HG03342 (cell line): ENCODE data around the gene TCAP.

ENCODE experiments used
- ATAC-seq: cut with Tn5 transposase; IDR thresholded peaks from one replicate; pipeline ENCODE4 v1.9.1; 2021; ENCODE audit warnings: mild to moderate bottlenecking, moderate library complexity; ENCODE audit not compliant: unreplicated experiment

TCAP gene

DNA sequence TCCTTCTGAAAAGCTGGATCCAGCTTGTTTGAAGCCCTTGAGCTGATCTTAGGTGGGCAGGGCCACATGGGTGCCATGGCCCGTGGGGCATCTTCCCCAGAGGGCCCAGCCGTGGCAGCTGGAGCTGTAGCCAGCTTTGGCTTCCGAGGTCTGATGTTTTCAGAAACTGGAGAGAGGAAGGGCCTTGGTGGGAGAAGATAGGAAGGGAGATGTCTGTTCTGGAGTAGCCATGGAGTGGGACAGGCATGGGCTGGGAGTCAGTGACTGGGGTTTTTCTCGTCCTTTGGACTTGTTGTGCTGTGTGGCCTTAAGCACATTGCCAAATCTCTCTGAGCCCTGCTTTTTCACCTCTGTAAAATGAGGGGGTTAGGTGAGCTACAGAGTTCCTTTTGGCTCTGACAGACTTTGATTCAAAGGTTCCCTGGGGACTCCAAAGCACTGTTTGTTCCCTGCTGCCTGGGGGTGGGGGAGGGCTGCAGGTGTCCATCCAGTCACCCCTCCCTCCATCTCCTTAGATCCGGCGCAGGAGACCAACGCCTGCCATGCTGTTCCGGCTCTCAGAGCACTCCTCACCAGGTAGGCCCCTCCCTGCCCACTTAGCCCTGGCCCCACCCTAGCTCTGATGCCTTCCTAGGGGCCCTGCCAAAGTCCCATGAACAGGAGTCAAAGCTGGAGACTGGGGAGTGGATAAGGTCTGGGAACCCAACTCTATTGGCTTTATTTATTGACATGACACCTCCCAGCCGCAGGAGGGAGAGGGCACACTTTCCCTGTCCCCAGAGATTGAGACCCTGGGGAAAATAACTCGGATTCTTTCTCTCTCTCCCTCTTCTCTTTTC, 36.3 kb upstream of the TCAP start:
- ATAC-seq: no peak

DNA sequence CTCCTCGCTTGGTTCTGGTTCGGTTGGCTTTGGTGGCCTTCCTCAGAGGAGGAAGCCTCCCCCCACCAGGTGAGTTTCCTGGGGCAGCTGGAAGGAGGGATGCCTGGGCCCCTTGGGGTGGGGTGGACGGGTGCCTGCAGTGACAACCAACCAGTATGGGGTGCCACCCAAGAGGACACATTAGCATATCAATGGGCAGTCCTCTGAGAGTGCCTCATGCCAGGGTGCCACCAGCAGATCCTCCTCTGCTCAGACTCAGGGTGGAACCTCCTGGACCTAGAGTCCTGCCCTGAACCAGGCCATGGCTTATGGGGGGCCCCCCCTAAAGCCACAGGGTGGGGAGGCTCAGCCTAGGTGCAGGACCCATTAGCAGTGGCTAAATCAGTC, 35.7 kb upstream of the TCAP start:
- ATAC-seq: no peak

GRCh38 chr17:39629898-39630297, 35.3 kb upstream of the TCAP start:
- ATAC-seq: no peak

- no peak for ATAC-seq
Measured at GRCh38 chr17:39631403-39631802, 33.7 kb upstream of the TCAP start.

- ATAC-seq: no peak
Measured at GRCh38 chr17:39632153-39632941, 32.8 kb upstream of the TCAP start.

- no peak for ATAC-seq
Measured at GRCh38 chr17:39633570-39634183, 31.5 kb upstream of the TCAP start.

GRCh38 chr17:39634384-39634871, 30.7 kb upstream of the TCAP start:
- ATAC-seq: no peak

GRCh38 chr17:39635614-39636176, 29.5 kb upstream of the TCAP start:
- no peak for ATAC-seq

DNA sequence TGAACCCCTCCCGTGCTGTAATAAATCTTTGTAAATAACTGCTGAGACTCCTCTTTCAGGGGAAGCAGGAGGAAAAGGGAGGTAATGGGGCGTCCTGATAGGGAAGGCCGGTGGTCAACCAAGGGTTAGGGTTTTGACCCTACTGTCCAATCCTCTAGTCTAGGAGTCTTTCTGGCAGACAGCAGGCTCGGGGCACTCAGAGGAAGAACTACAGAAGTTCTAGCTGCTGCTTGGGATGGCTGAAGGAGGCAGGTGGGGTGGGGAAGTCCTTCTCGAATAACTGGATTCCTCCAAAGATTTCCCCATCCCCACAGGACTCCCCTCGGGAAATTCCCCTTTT, 28.6 kb upstream of the TCAP start:
- peak; percentile 33 for ATAC-seq

GRCh38 chr17:39636927-39637736, 28.0 kb upstream of the TCAP start, which contains the start of gene STARD3:
TSS of gene STARD3 (plus strand) at chr17:39637144. CDS start at chr17:39653532, 16,388 bp downstream.
- ATAC-seq: peak; percentile 77

GRCh38 chr17:39638317-39638716, 26.8 kb upstream of the TCAP start:
- no peak for ATAC-seq

GRCh38 chr17:39639043-39639442, 26.1 kb upstream of the TCAP start:
- ATAC-seq: no peak

DNA sequence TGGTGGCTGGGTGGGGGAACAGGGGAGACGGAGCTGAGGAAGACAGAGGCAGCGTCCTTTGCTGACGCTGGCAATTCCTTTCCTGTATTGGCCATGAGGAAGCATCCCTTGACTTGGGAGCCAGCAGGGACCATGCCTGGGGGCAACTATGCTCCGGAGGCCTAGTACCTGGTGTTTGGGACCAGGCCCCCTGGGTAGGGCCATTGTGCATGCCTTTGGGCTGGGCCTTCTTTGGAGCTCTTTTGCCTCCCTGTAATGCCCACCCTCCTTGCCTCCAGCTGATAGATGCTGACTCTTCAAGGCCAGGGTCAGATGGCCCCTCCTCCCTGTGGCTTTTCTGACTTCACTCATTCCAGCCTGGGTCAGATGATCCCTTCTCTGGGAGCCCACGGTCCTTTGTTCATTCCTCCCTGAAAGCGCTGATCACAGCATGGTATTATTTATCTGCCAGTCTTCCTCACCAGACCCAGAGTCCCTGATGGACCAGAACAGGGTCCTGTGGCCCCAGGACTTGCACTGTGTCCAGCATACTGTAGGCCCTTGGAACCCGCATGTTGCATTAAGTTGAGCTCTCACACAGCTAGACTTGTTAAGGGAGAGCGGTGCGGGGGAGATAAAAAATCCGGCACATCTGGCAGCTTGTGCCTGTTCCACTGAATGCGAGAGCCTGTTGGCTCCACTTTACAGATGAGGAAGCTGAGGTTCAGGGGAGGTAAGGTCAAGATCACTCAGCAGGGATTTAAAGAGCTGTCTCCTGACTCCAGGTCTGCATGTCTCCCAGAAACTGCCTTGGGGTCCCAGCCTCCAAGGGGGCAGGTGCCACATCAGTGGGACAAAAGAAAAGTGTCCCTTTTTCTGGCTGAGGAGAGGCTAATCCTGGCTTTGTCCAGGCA, 25.3 kb upstream of the TCAP start:
- ATAC-seq: no peak

- no peak for ATAC-seq
Measured at GRCh38 chr17:39640591-39641031, 24.5 kb upstream of the TCAP start.

DNA sequence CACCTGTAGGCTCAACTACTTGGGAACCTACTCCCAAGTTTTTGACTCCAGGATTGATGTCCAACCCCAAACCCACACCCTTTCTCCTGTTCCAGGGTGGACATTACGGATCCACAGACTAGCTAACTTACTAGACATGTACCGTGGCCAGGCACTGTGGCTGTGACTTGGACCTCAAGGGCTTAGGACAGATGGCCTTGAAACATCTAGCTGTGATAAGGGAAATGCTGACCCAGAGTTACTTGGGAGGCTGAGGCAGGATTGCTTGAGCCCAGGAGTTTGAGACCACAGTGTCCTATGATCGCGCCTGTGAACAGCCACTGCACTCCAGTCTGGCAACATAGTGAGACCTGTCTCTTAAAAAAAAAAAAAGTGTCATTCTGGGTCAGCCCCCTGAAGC, 24.1 kb upstream of the TCAP start:
- ATAC-seq: no peak

DNA sequence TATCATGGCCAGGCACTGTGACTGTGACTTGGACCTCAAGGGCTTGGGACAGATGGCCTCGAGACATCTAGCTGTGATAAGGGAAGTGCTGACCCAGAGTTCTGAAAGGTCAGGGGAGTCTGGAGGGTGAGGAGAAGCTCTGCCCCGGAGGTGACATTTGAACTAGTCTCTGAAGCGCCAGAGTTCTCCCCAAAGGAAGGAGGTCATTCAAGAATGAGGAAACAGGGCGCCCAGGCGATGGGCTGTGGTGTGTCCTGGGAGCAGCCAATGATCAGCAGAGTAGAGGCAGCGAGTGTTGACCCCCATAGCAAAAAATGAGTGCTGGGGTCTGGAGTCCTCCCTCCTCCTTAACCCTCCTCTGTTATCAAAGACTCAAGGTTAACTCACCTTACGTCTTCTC, 23.3 kb upstream of the TCAP start:
- ATAC-seq: no peak

GRCh38 chr17:39642291-39643074, 22.7 kb upstream of the TCAP start:
- ATAC-seq: no peak

DNA sequence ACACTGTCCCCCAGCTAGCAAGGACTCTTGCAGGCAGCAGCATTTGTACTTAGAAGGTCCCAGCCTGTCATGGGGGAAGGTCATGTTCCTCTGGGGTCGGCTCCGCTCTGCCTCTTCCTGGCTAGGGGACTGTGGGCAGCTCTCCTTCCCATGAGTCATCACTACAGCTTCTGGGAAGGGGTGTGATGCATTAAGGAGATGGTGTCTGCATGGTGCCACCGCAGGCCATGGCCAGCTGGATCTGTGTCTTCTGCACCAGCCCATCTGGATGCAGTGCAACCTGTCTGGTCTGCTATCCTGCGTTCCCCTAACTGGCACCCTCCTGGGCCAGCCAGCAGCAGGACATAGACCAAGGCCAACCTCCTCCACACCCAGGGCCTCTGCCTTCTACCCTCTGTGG, 21.9 kb upstream of the TCAP start:
- ATAC-seq: no peak

GRCh38 chr17:39647256-39647655, 17.9 kb upstream of the TCAP start:
- ATAC-seq: no peak
